Cardiac ventricle fibroblast (primary cell): ENCODE data around the gene MMP26. TPM values are rescaled to one million over a fixed set of nuclear protein-coding genes. Genes with fewer than 3 reads are reported as not detected.

ENCODE experiments used
- total RNA-seq: library from RNA; depleted of rRNA; stranded (reverse); fragments of >200 nt; gene quantifications from 2 replicates; pipeline ENCODE4 v1.2.3, GENCODE V29; 2015

MMP26 gene
- total RNA-seq: not detected in 2 replicates

DNA sequence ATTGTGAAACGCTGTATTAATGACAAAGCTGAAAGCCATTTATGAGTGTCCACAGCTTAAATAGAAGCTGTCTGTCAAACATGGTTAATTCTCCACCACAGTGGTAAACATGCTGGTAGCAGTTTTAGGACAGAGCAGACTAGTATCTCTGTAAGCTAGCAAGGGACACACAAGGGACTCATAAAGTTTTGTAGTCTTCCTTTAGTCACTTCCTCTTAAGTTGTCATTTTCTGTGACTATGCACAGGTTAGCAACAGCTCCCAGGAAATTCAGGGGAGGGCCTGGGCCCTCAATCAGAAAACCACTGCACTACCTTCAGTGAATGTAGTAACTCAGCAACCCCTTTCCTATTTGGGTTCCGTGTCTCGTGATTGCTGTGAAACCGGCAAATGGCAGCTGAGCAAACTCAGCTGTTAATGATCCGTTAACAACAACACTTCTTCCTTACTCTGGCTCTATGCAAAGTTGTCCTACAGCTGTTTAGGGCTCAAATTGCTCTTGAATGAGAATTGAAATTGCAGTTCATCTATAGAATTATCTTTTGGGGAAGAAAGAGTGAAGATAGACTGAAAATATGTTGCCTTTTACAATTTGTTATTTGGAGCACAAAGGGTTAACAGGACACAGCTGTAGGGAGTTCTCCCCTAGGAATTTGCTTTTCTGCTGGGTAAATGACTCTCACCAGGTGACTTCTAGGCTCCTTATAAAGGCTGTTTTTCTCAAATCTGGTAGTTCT lies at the start of gene MMP26:
Gene MMP26 (plus strand): TSS at position 731 of the 736 bp plus-strand sequence.

DNA sequence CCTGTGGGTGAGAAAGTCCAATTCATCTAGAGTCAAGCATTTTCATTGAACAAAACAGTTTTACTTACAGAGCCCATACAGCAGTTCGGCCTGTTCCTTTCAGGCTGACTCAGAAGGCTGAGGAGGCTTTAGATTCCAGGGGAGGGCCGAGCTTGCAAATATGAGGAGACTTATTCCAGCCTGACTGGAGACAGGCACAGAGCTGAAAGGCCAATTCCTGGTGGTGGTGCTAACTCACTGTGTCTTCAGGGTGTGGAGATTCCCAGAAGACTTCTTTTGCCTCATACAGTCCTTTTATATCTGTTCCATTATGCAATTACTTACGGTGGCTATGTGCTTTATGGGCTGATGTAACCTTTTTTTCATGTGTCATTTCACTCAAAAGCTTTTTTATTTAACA lies 7.0 kb upstream of the MMP26 start, which contains the start of gene OR51E2:
Gene OR51E2 (minus strand): TSS at position 269 of the 400 bp plus-strand sequence. CDS start 15,142 bp downstream, outside the sequence.

Other genes with a start within 250 kb of the MMP26 start
- not detected in 2 replicates for gene OR52K1, start 222.1 kb upstream of the MMP26 start, total RNA-seq
- gene OR52M1, start 159.6 kb upstream of the MMP26 start, total RNA-seq: not detected in 2 replicates
- gene OR52I2, start 123.0 kb upstream of the MMP26 start, total RNA-seq: not detected in 2 replicates
- gene OR52I1, start 110.7 kb upstream of the MMP26 start, total RNA-seq: not detected in 2 replicates
- 11.2 and 12.8 TPM in 2 replicates for gene TRIM68, start 96.6 kb upstream of the MMP26 start, total RNA-seq
- gene OR51D1, start 67.3 kb upstream of the MMP26 start, total RNA-seq: not detected in 2 replicates
- gene OR51E1, start 60.8 kb upstream of the MMP26 start, total RNA-seq: not detected in 2 replicates
- gene OR51E2, start 6.9 kb upstream of the MMP26 start, total RNA-seq: not detected in 2 replicates
- not detected in 2 replicates for gene OR51F1, start 65.2 kb downstream of the MMP26 start, total RNA-seq
- gene OR52R1, start 99.6 kb downstream of the MMP26 start, total RNA-seq: not detected in 2 replicates
- gene OR51F2, start 116.5 kb downstream of the MMP26 start, total RNA-seq: not detected in 2 replicates
- gene OR51S1, start 144.4 kb downstream of the MMP26 start, total RNA-seq: not detected in 2 replicates
- gene OR51T1, start 177.1 kb downstream of the MMP26 start, total RNA-seq: not detected in 2 replicates
- not detected in 2 replicates for gene OR51A7, start 199.0 kb downstream of the MMP26 start, total RNA-seq
- not detected in 2 replicates for gene OR51G2, start 214.6 kb downstream of the MMP26 start, total RNA-seq
- not detected in 2 replicates for gene OR51G1, start 219.6 kb downstream of the MMP26 start, total RNA-seq
- not detected in 2 replicates for gene OR51A4, start 242.8 kb downstream of the MMP26 start, total RNA-seq